Fibroblast of pulmonary artery (primary cell): ENCODE measurements around the gene ARHGAP15.

ENCODE experiments used
- DNase-seq: peaks from one replicate; pipeline ENCODE4 v3.0.0-alpha.2; 2010; ENCODE audit warnings: low read depth
- H3K4me3 ChIP-seq: replicated peaks from 2 replicates; pipeline ENCODE4 v1.5.1; 2011; ENCODE audit warnings: low read depth, mild to moderate bottlenecking, control low read depth, low read length, moderate library complexity
- CTCF ChIP-seq: IDR thresholded peaks from 2 replicates; pipeline ENCODE4 v1.5.1; 2011; ENCODE audit warnings: mild to moderate bottlenecking, control low read depth, low read length, inconsistent platforms; ENCODE audit errors: missing control alignments

Gene ARHGAP15

GRCh38 chr2:143193121-143193520 is 63.9 kb downstream of the ARHGAP15 start:
- H3K4me3 ChIP-seq: no peak overlapping the region
- TF ChIP-seq CTCF: no peak
- DNase-seq: no peak

GRCh38 chr2:143195511-143195910 is 66.3 kb downstream of the ARHGAP15 start:
- H3K4me3 ChIP-seq: no peak overlapping the region
- no peak for DNase-seq
- no peak for TF ChIP-seq CTCF

GRCh38 chr2:143204062-143204461 is 74.8 kb downstream of the ARHGAP15 start:
- no peak for DNase-seq

GRCh38 chr2:143205106-143205764 is 76.0 kb downstream of the ARHGAP15 start:
- peak; percentile 41 for TF ChIP-seq CTCF
- peak; percentile 26 for DNase-seq

More at GRCh38 chr2:143204062-143204461, 74.8 kb downstream of the ARHGAP15 start:
- H3K4me3 ChIP-seq: no peak overlapping the region
- no peak for TF ChIP-seq CTCF

GRCh38 chr2:143209570-143210445 is 80.6 kb downstream of the ARHGAP15 start:
- no peak for TF ChIP-seq CTCF
- H3K4me3 ChIP-seq: no peak overlapping the region
- no peak for DNase-seq

More at GRCh38 chr2:143205106-143205764, 76.0 kb downstream of the ARHGAP15 start:
- H3K4me3 ChIP-seq: no peak overlapping the region

- no peak for DNase-seq
- no peak for TF ChIP-seq CTCF
- no peak overlapping the region for H3K4me3 ChIP-seq
Measured at GRCh38 chr2:143210446-143210819, 81.2 kb downstream of the ARHGAP15 start.
